GM19025 (cell line): ENCODE results near the gene LYG1.
"Not testable (repeated sequence)": the region's sequence is repeated elsewhere in the genome, so short reads cannot be mapped to it uniquely, and the experiment has no call there.

Source experiments
- ATAC-seq: cut with Tn5 transposase; IDR thresholded peaks from one replicate; pipeline ENCODE4 v1.9.1; 2021; ENCODE audit warnings: mild to moderate bottlenecking, low read depth, moderate library complexity; ENCODE audit not compliant: unreplicated experiment

Gene LYG1

GRCh38 chr2:99301097-99301496, at the start of gene LYG1:
Gene LYG1 (minus strand): TSS chr2:99301197. CDS start chr2:99295670, 5,527 bp downstream.
- not testable (repeated sequence) for ATAC-seq

GRCh38 chr2:99350194-99350593, 49.2 kb upstream of the LYG1 start:
- no peak for ATAC-seq

GRCh38 chr2:99348173-99348572, 47.2 kb upstream of the LYG1 start:
- no peak for ATAC-seq

GRCh38 chr2:99346218-99346617, 45.2 kb upstream of the LYG1 start:
- ATAC-seq: no peak

- ATAC-seq: not testable (repeated sequence)
These were observed 44.4 kb upstream of the LYG1 start for GRCh38 chr2:99345446-99345845.

GRCh38 chr2:99342536-99342935, 41.5 kb upstream of the LYG1 start:
- no peak for ATAC-seq

GRCh38 chr2:99340669-99341236, 39.8 kb upstream of the LYG1 start:
- ATAC-seq: no peak

GRCh38 chr2:99338029-99338585, 37.1 kb upstream of the LYG1 start:
- no peak for ATAC-seq

- ATAC-seq: peak; percentile 54
These were observed 36.4 kb upstream of the LYG1 start, which contains the start of gene EIF5B for GRCh38 chr2:99337113-99338028. Gene EIF5B (plus strand): TSS chr2:99337389. CDS start chr2:99337555, 166 bp downstream.

GRCh38 chr2:99336804-99337112, 35.8 kb upstream of the LYG1 start:
- peak; percentile 2 for ATAC-seq

GRCh38 chr2:99335911-99336803, 35.2 kb upstream of the LYG1 start, which contains the start of gene TXNDC9:
Gene TXNDC9 (minus strand): TSS chr2:99336333. CDS start chr2:99333210, 3,123 bp downstream.
- peak; percentile 75 for ATAC-seq

- ATAC-seq: no peak
These were observed 24.4 kb upstream of the LYG1 start for GRCh38 chr2:99325384-99325783.

- not testable (repeated sequence) for ATAC-seq
These were observed 16.8 kb upstream of the LYG1 start for GRCh38 chr2:99317873-99318200.

- no peak for ATAC-seq
These were observed 16.3 kb upstream of the LYG1 start for GRCh38 chr2:99317161-99317872.

- ATAC-seq: no peak
These were observed 1.4 kb downstream of the LYG1 start for GRCh38 chr2:99299580-99299979.

GRCh38 chr2:99297994-99298393, 3.0 kb downstream of the LYG1 start:
- no peak for ATAC-seq

- no peak for ATAC-seq
These were observed 15.5 kb downstream of the LYG1 start for GRCh38 chr2:99285526-99285925.

- ATAC-seq: no peak
These were observed 20.9 kb downstream of the LYG1 start for GRCh38 chr2:99279969-99280695.

GRCh38 chr2:99278793-99279291, 22.2 kb downstream of the LYG1 start:
- no peak for ATAC-seq
